ENCODE data around the gene FBXO9.

- no peak for TF ChIP-seq POLR2AphosphoS5 (IDR thresholded peaks at IDR 0.05)
- TF ChIP-seq CTCF (IDR thresholded peaks at IDR 0.05) = no peak
- no peak for TF ChIP-seq POLR2A (IDR thresholded peaks at IDR 0.05)
- no peak for TF ChIP-seq EP300 (IDR thresholded peaks at IDR 0.05)
Observed at GRCh38 chr6:53128842-53129241, 63.6 kb downstream of the FBXO9 start.
